HepG2 (cell line): ENCODE data around the gene WDR86. TPM values are rescaled to one million over a fixed set of nuclear protein-coding genes. Genes with fewer than 3 reads are reported as not detected.

Source experiments
- AHDC1 ChIP-seq: sonication (generic); formaldehyde crosslinking; IDR thresholded peaks from 2 replicates; pipeline ENCODE4 v1.5.1; 2020; ENCODE audit warnings: mild to moderate bottlenecking, missing genetic modification reagents, borderline replicate concordance
- FOXP1 ChIP-seq, 2 experiments: fragments of 450-650 bp in 1 of 2; IDR thresholded peaks; 2 replicates each; pipeline ENCODE4 v1.6.1; 2017 to 2018; ENCODE audit warnings: antibody characterized with exemption in 1 of 2
- HES4 ChIP-seq: sonication (generic); formaldehyde crosslinking; IDR thresholded peaks from 2 replicates; pipeline ENCODE4 v1.9.0; 2021; ENCODE audit warnings: mild to moderate bottlenecking, missing genetic modification reagents, borderline replicate concordance
- HMG20A ChIP-seq: IDR thresholded peaks from 2 replicates; pipeline ENCODE4 v1.6.1; 2016; ENCODE audit warnings: borderline replicate concordance
- IRX3 ChIP-seq: sonication (generic); formaldehyde crosslinking; IDR thresholded peaks from 2 replicates; pipeline ENCODE4 v1.8.1; 2023; ENCODE audit warnings: mild to moderate bottlenecking, low read depth, missing genetic modification reagents, borderline replicate concordance
- KAT2B ChIP-seq: fragments of 150-350 bp; IDR thresholded peaks from 2 replicates; pipeline ENCODE4 v1.6.1; 2014; ENCODE audit warnings: low read depth, low read length, borderline replicate concordance
- NAIF1 ChIP-seq: sonication (generic); formaldehyde crosslinking; IDR thresholded peaks from 2 replicates; pipeline ENCODE4 v1.5.0; 2020; ENCODE audit warnings: mild to moderate bottlenecking, missing genetic modification reagents, borderline replicate concordance
- ONECUT2 ChIP-seq: sonication (generic); formaldehyde crosslinking; IDR thresholded peaks from 2 replicates; pipeline ENCODE4 v1.4.0; 2020; ENCODE audit warnings: missing genetic modification reagents
- PLRG1 ChIP-seq: fragments of 450-650 bp; conservative IDR thresholded peaks from 2 replicates; pipeline ENCODE4 v1.6.1; 2016
- RFX3 ChIP-seq: IDR thresholded peaks from 2 replicates; pipeline ENCODE4 v1.6.1; 2016; ENCODE audit warnings: missing biosample characterization, missing genetic modification reagents
- RORA ChIP-seq: sonication (generic); formaldehyde crosslinking; IDR thresholded peaks from 2 replicates; pipeline ENCODE4 v1.5.0; 2020; ENCODE audit warnings: mild to moderate bottlenecking, missing genetic modification reagents, moderate library complexity
- SAFB2 ChIP-seq: sonication (generic); formaldehyde crosslinking; IDR thresholded peaks from 2 replicates; pipeline ENCODE4 v1.5.1; 2020; ENCODE audit warnings: missing genetic modification reagents, low read depth, mild to moderate bottlenecking, borderline replicate concordance
- SP2 ChIP-seq: sonication (generic); formaldehyde crosslinking; IDR thresholded peaks from 2 replicates; pipeline ENCODE4 v1.5.1; 2020; ENCODE audit warnings: mild to moderate bottlenecking, missing genetic modification reagents
- SUZ12 ChIP-seq: fragments of 150-350 bp; IDR thresholded peaks from 2 replicates; pipeline ENCODE4 v1.6.1; 2014; ENCODE audit warnings: low read depth, low read length
- TCF7L2 ChIP-seq: IDR thresholded peaks from 2 replicates; pipeline ENCODE4 v1.6.1; 2011; ENCODE audit warnings: mild to moderate bottlenecking, low read depth, low read length, moderate library complexity
- USF2 ChIP-seq, 2 experiments: sonication (generic) in 1 of 2; formaldehyde crosslinking in 1 of 2; IDR thresholded peaks; 2 replicates each; pipeline versions ENCODE4 v1.5.1 to v1.6.1; 2011 to 2020; ENCODE audit warnings: borderline replicate concordance in 1 of 2, low read depth in 1 of 2, low read length in 1 of 2, mild to moderate bottlenecking in 1 of 2, missing genetic modification reagents in 1 of 2, moderate library complexity in 1 of 2
- ZBTB1 ChIP-seq: sonication (generic); formaldehyde crosslinking; IDR thresholded peaks from 2 replicates; pipeline ENCODE4 v1.4.0; 2020; ENCODE audit warnings: missing genetic modification reagents, borderline replicate concordance
- ZBTB7B ChIP-seq: sonication (generic); formaldehyde crosslinking; IDR thresholded peaks from 2 replicates; pipeline ENCODE4 v1.4.0; 2020; ENCODE audit warnings: missing genetic modification reagents
- ZFP37 ChIP-seq: sonication (generic); formaldehyde crosslinking; IDR thresholded peaks from 2 replicates; pipeline ENCODE4 v1.4.0; 2020; ENCODE audit warnings: missing genetic modification reagents, borderline replicate concordance
- ZFP62 ChIP-seq: sonication (generic); formaldehyde crosslinking; IDR thresholded peaks from 2 replicates; pipeline ENCODE4 v1.4.0; 2020; ENCODE audit warnings: missing genetic modification reagents
- ZNF367 ChIP-seq: sonication (generic); formaldehyde crosslinking; IDR thresholded peaks from 2 replicates; pipeline ENCODE4 v1.4.0; 2020; ENCODE audit warnings: missing genetic modification reagents, borderline replicate concordance
- ZNF740 ChIP-seq: sonication (generic); formaldehyde crosslinking; IDR thresholded peaks from 2 replicates; pipeline ENCODE4 v1.4.0; 2020; ENCODE audit warnings: missing genetic modification reagents
- ZNF790 ChIP-seq: sonication (generic); formaldehyde crosslinking; IDR thresholded peaks from 2 replicates; pipeline ENCODE4 v1.8.0; 2022; ENCODE audit warnings: missing genetic modification reagents, mild to moderate bottlenecking, borderline replicate concordance
- polyA plus RNA-seq, 8 experiments: library from polyadenylated mRNA; depleted of rRNA in 3 of 8; stranded (reverse) in 7 of 8; unstranded in 1 of 8; fragments of >200 nt; fragmentation: Illumina TruSeq in 4 of 8; extraction: Trizol in 4 of 8; gene quantifications; 2 replicates each; pipeline versions ENCODE4 v1.2.1 to v1.2.3, GENCODE V29; 2011 to 2016; ENCODE audit warnings: low read depth in 4 of 8, missing spikeins in 1 of 8, mixed read lengths in 1 of 8; ENCODE audit not compliant: insufficient read depth in 1 of 8
- total RNA-seq, 5 experiments: library from RNA; depleted of rRNA; stranded (reverse); fragments of >200 nt; fragmentation: Illumina TruSeq; extraction: Trizol; gene quantifications; 2 replicates each; pipeline ENCODE4 v1.2.3, GENCODE V29; 2016; ENCODE audit warnings: low read depth in 1 of 5

The WDR86 gene
- total and polyA plus RNA-seq, 2 of the 13 experiments (the other 11 are each of a cell fraction or from before 2014, with no cell fraction given), result 0.11 to 2.9 TPM

- no peak for TF ChIP-seq KAT2B
- TF ChIP-seq RORA (CRISPR knock-in tag), result no peak
- TF ChIP-seq HES4 (CRISPR knock-in tag), result peak; percentile 65; the same call in 1 of the 2 replicates
- no peak for TF ChIP-seq HMG20A (CRISPR knock-in tag)
- no peak for TF ChIP-seq RFX3 (CRISPR knock-in tag)
- no peak for TF ChIP-seq ZNF740
- 0 out of 2 replicates have a peak, but pooled peaks have one; percentile 53 for TF ChIP-seq ZNF790 (CRISPR knock-in tag)
- peak; percentile 61; the same call in 1 of the 2 replicates for TF ChIP-seq SP2 (CRISPR knock-in tag)
- peak; percentile 85 for TF ChIP-seq SAFB2 (CRISPR knock-in tag)
- TF ChIP-seq TCF7L2, result no peak
- no peak for TF ChIP-seq ZFP62 (CRISPR knock-in tag)
- no peak for TF ChIP-seq ZBTB1 (CRISPR knock-in tag)
- TF ChIP-seq SUZ12, result no peak
- TF ChIP-seq USF2 (IDR thresholded peaks at IDR 0.05; ENCODE audit: low read depth, low read length), result no peak
- TF ChIP-seq USF2 (CRISPR knock-in tag; IDR thresholded peaks at IDR 0.05; ENCODE audit: borderline replicate concordance), result no peak
- no peak for TF ChIP-seq PLRG1
- no peak for TF ChIP-seq IRX3
- no peak for TF ChIP-seq ZBTB7B (CRISPR knock-in tag)
- TF ChIP-seq AHDC1 (CRISPR knock-in tag), result no peak
- TF ChIP-seq ONECUT2 (CRISPR knock-in tag), result no peak
- TF ChIP-seq FOXP1 (IDR thresholded peaks at IDR 0.05), result no peak
- TF ChIP-seq FOXP1 (CRISPR knock-in tag; IDR thresholded peaks at IDR 0.05), result no peak
- TF ChIP-seq ZNF367 (CRISPR knock-in tag), result no peak
- TF ChIP-seq NAIF1, result no peak
- no peak for TF ChIP-seq ZFP37
These were observed 68.3 kb downstream of the WDR86 start, which contains the start of gene NUB1 (continued) for GRCh38 chr7:151341357-151342101.
